ENCODE results near the gene PIAS1. TPM values are rescaled to one million over a fixed set of nuclear protein-coding genes. Genes with fewer than 3 reads are reported as not detected.

PIAS1 gene
- total and polyA plus RNA-seq, 9 of the 15 experiments (the other 6 are each of a cell fraction or from before 2014, with no cell fraction given), result 18.0 to 59.1 (median 28.5) TPM

- TF ChIP-seq PRDM10 (IDR thresholded peaks at IDR 0.05; ENCODE audit: partially characterized antibody) (no peak), ZNF280B (CRISPR knock-in tag; IDR thresholded peaks at IDR 0.05) (no peak), RERE (CRISPR knock-in tag; IDR thresholded peaks at IDR 0.05; ENCODE audit: borderline replicate concordance) (no peak), NR4A1 (CRISPR knock-in tag; IDR thresholded peaks at IDR 0.05) (no peak), NR4A1 (tag; IDR thresholded peaks at IDR 0.05) (no peak), ZNF436 (CRISPR knock-in tag; IDR thresholded peaks at IDR 0.05) (no peak), IRF9 (tag; IDR thresholded peaks at IDR 0.05) (no peak), HMG20A (CRISPR knock-in tag; conservative IDR thresholded peaks at IDR 0.05) (no peak), ARID3A (IDR thresholded peaks at IDR 0.05; ENCODE audit: borderline replicate concordance, low read depth, low read length) (no peak)
These were observed 94.9 kb downstream of the PIAS1 start (continued) for GRCh38 chr15:68149059-68149458.

All from K562 (cell line).